ENCODE results near the gene PLA2G4D.

- TF ChIP-seq GLIS3 (CRISPR knock-in tag; IDR thresholded peaks at IDR 0.05) (no peak), SNAI2 (CRISPR knock-in tag; IDR thresholded peaks at IDR 0.05) (no peak), ZFP30 (CRISPR knock-in tag; IDR thresholded peaks at IDR 0.05) (no peak), ESRRG (CRISPR knock-in tag; IDR thresholded peaks at IDR 0.05) (no peak)
- TF ChIP-seq, protein P1, sequence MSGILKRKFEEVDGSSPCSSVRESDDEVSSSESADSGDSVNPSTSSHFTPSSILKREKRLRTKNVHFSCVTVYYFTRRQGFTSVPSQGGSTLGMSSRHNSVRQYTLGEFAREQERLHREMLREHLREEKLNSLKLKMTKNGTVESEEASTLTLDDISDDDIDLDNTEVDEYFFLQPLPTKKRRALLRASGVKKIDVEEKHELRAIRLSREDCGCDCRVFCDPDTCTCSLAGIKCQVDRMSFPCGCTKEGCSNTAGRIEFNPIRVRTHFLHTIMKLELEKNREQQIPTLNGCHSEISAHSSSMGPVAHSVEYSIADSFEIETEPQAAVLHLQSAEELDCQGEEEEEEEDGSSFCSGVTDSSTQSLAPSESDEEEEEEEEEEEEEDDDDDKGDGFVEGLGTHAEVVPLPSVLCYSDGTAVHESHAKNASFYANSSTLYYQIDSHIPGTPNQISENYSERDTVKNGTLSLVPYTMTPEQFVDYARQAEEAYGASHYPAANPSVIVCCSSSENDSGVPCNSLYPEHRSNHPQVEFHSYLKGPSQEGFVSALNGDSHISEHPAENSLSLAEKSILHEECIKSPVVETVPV (CRISPR knock-in tag; IDR thresholded peaks at IDR 0.05) = no peak
Observed at GRCh38 chr15:42063122-42063848, 31.1 kb downstream of the PLA2G4D start.
